ENCODE results near the gene OR10A3. TPM values are rescaled to one million over a fixed set of nuclear protein-coding genes. Genes with fewer than 3 reads are reported as not detected.

OR10A3 gene
- total RNA-seq, 1 donor from 2014 or later = not detected

GRCh38 chr11:7905549-7905948 is 36.0 kb downstream of the OR10A3 start:
- no peaks in the 10 kb centered on the region for H3K9me3 Mint-ChIP-seq
- H3K4me1 Mint-ChIP-seq = peaks cover 62% of the 10 kb centered on the region
- peak overlapping the region; percentile 95 for H3K27ac Mint-ChIP-seq
- TF ChIP-seq CTCF (IDR thresholded peaks at IDR 0.05; ENCODE audit: unreplicated experiment) = no peak
- DNase-seq (ENCODE audit: low spot score in 2 of 2, unreplicated experiment in 2 of 2) = no peak
- peak overlapping the region; percentile 59 for H3K4me3 Mint-ChIP-seq
- no peaks in the 10 kb centered on the region for H3K27me3 Mint-ChIP-seq (ENCODE audit: low read depth)
- peaks cover 1% of the 10 kb centered on the region for H3K36me3 Mint-ChIP-seq

GRCh38 chr11:7904917-7905316 is 36.6 kb downstream of the OR10A3 start:
- peaks cover 57% of the 10 kb centered on the region for H3K4me1 Mint-ChIP-seq
- no peak for DNase-seq (ENCODE audit: low spot score in 2 of 2, unreplicated experiment in 2 of 2)
- H3K27me3 Mint-ChIP-seq (ENCODE audit: low read depth) = no peaks in the 10 kb centered on the region
- TF ChIP-seq CTCF (IDR thresholded peaks at IDR 0.05; ENCODE audit: unreplicated experiment) = no peak
- H3K9me3 Mint-ChIP-seq = peaks cover 2% of the 10 kb centered on the region
- H3K27ac Mint-ChIP-seq = peak overlapping the region; percentile 95
- H3K4me3 Mint-ChIP-seq = peak overlapping the region; percentile 59
- H3K36me3 Mint-ChIP-seq = peaks cover 5% of the 10 kb centered on the region

- Mint-ChIP-seq H3K36me3 (peaks cover 15% of the 10 kb centered on the region), H3K27me3 (ENCODE audit: low read depth) (no peaks in the 10 kb centered on the region), H3K9me3 (peaks cover 9% of the 10 kb centered on the region), H3K4me3 (peak overlapping the region; percentile 59), H3K27ac (no peak overlapping the region), H3K4me1 (peaks cover 53% of the 10 kb centered on the region)
- no peak for TF ChIP-seq CTCF (IDR thresholded peaks at IDR 0.05; ENCODE audit: unreplicated experiment)
- no peak for DNase-seq (ENCODE audit: low spot score in 2 of 2, unreplicated experiment in 2 of 2)
Measured at GRCh38 chr11:7903940-7904339, 37.6 kb downstream of the OR10A3 start.

GRCh38 chr11:7901319-7901854 is 40.1 kb downstream of the OR10A3 start:
- no peak for TF ChIP-seq CTCF (IDR thresholded peaks at IDR 0.05; ENCODE audit: unreplicated experiment)
- Mint-ChIP-seq H3K27ac (peak overlapping the region; percentile 6), H3K4me1 (peaks cover 37% of the 10 kb centered on the region), H3K9me3 (peaks cover 14% of the 10 kb centered on the region), H3K36me3 (peaks cover 21% of the 10 kb centered on the region), H3K27me3 (ENCODE audit: low read depth) (no peaks in the 10 kb centered on the region), H3K4me3 (no peak overlapping the region)
- no peak for DNase-seq (ENCODE audit: low spot score in 2 of 2, unreplicated experiment in 2 of 2)

- no peak for DNase-seq (ENCODE audit: low spot score in 2 of 2, unreplicated experiment in 2 of 2)
- Mint-ChIP-seq H3K27me3 (ENCODE audit: low read depth) (no peaks in the 10 kb centered on the region), H3K4me3 (no peak overlapping the region), H3K27ac (no peak overlapping the region), H3K4me1 (peaks cover 30% of the 10 kb centered on the region), H3K9me3 (peaks cover 14% of the 10 kb centered on the region), H3K36me3 (peaks cover 21% of the 10 kb centered on the region)
- no peak for TF ChIP-seq CTCF (IDR thresholded peaks at IDR 0.05; ENCODE audit: unreplicated experiment)
Measured at GRCh38 chr11:7900686-7901085, 40.8 kb downstream of the OR10A3 start.

- H3K4me3 Mint-ChIP-seq = no peak overlapping the region
- H3K27ac Mint-ChIP-seq = no peak overlapping the region
- H3K27me3 Mint-ChIP-seq (ENCODE audit: low read depth) = no peaks in the 10 kb centered on the region
- peaks cover 21% of the 10 kb centered on the region for H3K36me3 Mint-ChIP-seq
- DNase-seq (ENCODE audit: low spot score in 2 of 2, unreplicated experiment in 2 of 2) = no peak
- no peak for TF ChIP-seq CTCF (IDR thresholded peaks at IDR 0.05; ENCODE audit: unreplicated experiment)
- H3K9me3 Mint-ChIP-seq = peaks cover 14% of the 10 kb centered on the region
- peaks cover 19% of the 10 kb centered on the region for H3K4me1 Mint-ChIP-seq
Measured at GRCh38 chr11:7899418-7899817, 42.1 kb downstream of the OR10A3 start.
